IMR-90 (cell line): Measurements from ENCODE around the gene NES. TPM values are rescaled to one million over a fixed set of nuclear protein-coding genes. Genes with fewer than 3 reads are reported as not detected.

Experiments used
- ATAC-seq: fragments of 200-7000 bp; cut with Tn5 transposase; 2 replicates; pipeline ENCODE4 v1.9.1; 2020; ENCODE audit warnings: low read depth, mild to moderate bottlenecking, moderate library complexity
- BruUV-seq: library from RNA; stranded (reverse); fragments of 400-500 nt; replicated peaks from 2 replicates; lab custom pipeline; 2021; lab: Mats Ljungman, UMichigan
- CTCF ChIA-PET: fragments of 300-600 bp; formaldehyde crosslinking; extraction: SDS; loops from one replicate; lab custom pipeline; 2021; ENCODE audit warnings: antibody characterized with exemption; lab: Yijun Ruan, JAX
- POLR2A ChIA-PET: fragments of 300-600 bp; sonication (Branson Sonifier 250); formaldehyde crosslinking; loops from one replicate; lab custom pipeline; 2022; ENCODE audit warnings: antibody characterized with exemption; ENCODE audit not compliant: unreplicated experiment; lab: Charles Lee
- DNase-seq: peaks from one replicate; pipeline ENCODE4 v3.0.0; 2013
- H2AFZ ChIP-seq: replicated peaks from 2 replicates; pipeline ENCODE3; 2013; ENCODE audit warnings: low read length, mild to moderate bottlenecking; ENCODE audit not compliant: poor library complexity
- H2AK5ac ChIP-seq: 2 replicates; pipeline ENCODE4 v1.6.1; 2013; ENCODE audit warnings: low read depth, low read length, inconsistent platforms
- H2AK9ac ChIP-seq: replicated peaks from 2 replicates; pipeline ENCODE3; 2013; ENCODE audit warnings: mild to moderate bottlenecking, low read depth, low read length, moderate library complexity; ENCODE audit not compliant: poor library complexity
- H2BK120ac ChIP-seq: 2 replicates; pipeline ENCODE4 v1.6.1; 2013; ENCODE audit warnings: low read depth, low read length, inconsistent platforms
- H2BK15ac ChIP-seq: 3 replicates; pipeline ENCODE4 v1.6.1; 2013; ENCODE audit warnings: low read depth, low read length, inconsistent platforms
- H2BK20ac ChIP-seq: 2 replicates; pipeline ENCODE4 v1.6.1; 2013; ENCODE audit warnings: low read depth, mild to moderate bottlenecking, inconsistent platforms, low read length, moderate library complexity
- H2BK5ac ChIP-seq: 2 replicates; pipeline ENCODE4 v1.6.1; 2013; ENCODE audit warnings: mild to moderate bottlenecking, low read depth, low read length, inconsistent platforms; ENCODE audit not compliant: poor library complexity, severe bottlenecking
- H3K14ac ChIP-seq: replicated peaks from 2 replicates; pipeline ENCODE4 v1.6.1; 2013; ENCODE audit warnings: low read depth, low read length, inconsistent platforms
- H3K18ac ChIP-seq: 2 replicates; pipeline ENCODE4 v1.6.1; 2013; ENCODE audit warnings: low read depth, low read length, control low read depth
- H3K23ac ChIP-seq: 2 replicates; pipeline ENCODE4 v1.6.1; 2013; ENCODE audit warnings: low read depth, low read length, inconsistent platforms
- H3K27ac ChIP-seq: 2 replicates; pipeline ENCODE4 v1.5.1; 2013; ENCODE audit warnings: mild to moderate bottlenecking, control low read depth, low read length; ENCODE audit not compliant: insufficient read depth
- H3K27me3 ChIP-seq: 2 replicates; pipeline ENCODE4 v1.6.1; 2013; ENCODE audit warnings: low read length; ENCODE audit not compliant: control insufficient read depth, insufficient read depth
- H3K36me3 ChIP-seq: 2 replicates; pipeline ENCODE4 v1.6.1; 2013; ENCODE audit warnings: low read length, mixed read lengths; ENCODE audit not compliant: control insufficient read depth, insufficient read depth
- H3K4ac ChIP-seq: 2 replicates; pipeline ENCODE4 v1.6.1; 2013; ENCODE audit warnings: low read depth, low read length, inconsistent platforms
- H3K4me1 ChIP-seq: 2 replicates; pipeline ENCODE4 v1.6.1; 2013; ENCODE audit warnings: low read length, mixed read lengths; ENCODE audit not compliant: control insufficient read depth, insufficient read depth
- H3K4me2 ChIP-seq: 2 replicates; pipeline ENCODE4 v1.6.1; 2013; ENCODE audit warnings: low read depth, mild to moderate bottlenecking, control low read depth, low read length, moderate library complexity
- H3K4me3 ChIP-seq: 2 replicates; pipeline ENCODE4 v1.5.1; 2013; ENCODE audit warnings: low read depth, mild to moderate bottlenecking, control low read depth, low read length, moderate library complexity; ENCODE audit not compliant: insufficient read depth
- H3K56ac ChIP-seq: 2 replicates; pipeline ENCODE4 v1.6.1; 2013; ENCODE audit warnings: low read length, inconsistent platforms; ENCODE audit not compliant: insufficient read depth; ENCODE audit errors: extremely low read depth
- H3K79me1 ChIP-seq, 2 experiments: 2 replicates each; pipeline ENCODE4 v1.6.1; 2013; ENCODE audit warnings: low read length in 2 of 2, inconsistent platforms in 1 of 2, low read depth in 1 of 2
- H3K9ac ChIP-seq: 2 replicates; pipeline ENCODE4 v1.6.1; 2013; ENCODE audit warnings: low read depth, low read length, control low read depth
- H3K9me1 ChIP-seq: 2 replicates; pipeline ENCODE4 v1.6.1; 2013; ENCODE audit warnings: low read length, inconsistent platforms; ENCODE audit not compliant: insufficient read depth
- H3K9me3 ChIP-seq: 2 replicates; pipeline ENCODE4 v1.6.1; 2013; ENCODE audit warnings: low read length; ENCODE audit not compliant: control insufficient read depth, insufficient read depth
- H4K20me1 ChIP-seq: 2 replicates; pipeline ENCODE4 v1.6.1; 2013; ENCODE audit warnings: low read length, inconsistent platforms; ENCODE audit not compliant: insufficient read depth
- H4K5ac ChIP-seq: 2 replicates; pipeline ENCODE4 v1.6.1; 2013; ENCODE audit warnings: mild to moderate bottlenecking, low read depth, low read length, control low read depth
- H4K8ac ChIP-seq, 2 experiments: 2 replicates each; pipeline ENCODE4 v1.6.1; 2013; ENCODE audit warnings: low read depth in 2 of 2, low read length in 2 of 2, control low read depth in 1 of 2, inconsistent platforms in 1 of 2
- H4K91ac ChIP-seq: 2 replicates; pipeline ENCODE4 v1.6.1; 2013; ENCODE audit warnings: low read depth, low read length, inconsistent platforms; ENCODE audit not compliant: insufficient read depth
- CHD1 ChIP-seq: IDR thresholded peaks from 2 replicates; pipeline ENCODE4 v1.6.1; 2012; ENCODE audit warnings: low read depth, low read length, improper control_type of control experiment
- MAFK ChIP-seq: IDR thresholded peaks from 2 replicates; pipeline ENCODE4 v1.6.1; 2012; ENCODE audit warnings: low read depth, low read length, improper control_type of control experiment
- RAD21 ChIP-seq: IDR thresholded peaks from 2 replicates; pipeline ENCODE4 v1.6.1; 2012; ENCODE audit warnings: low read length, improper control_type of control experiment
- RCOR1 ChIP-seq: IDR thresholded peaks from 2 replicates; pipeline ENCODE4 v1.6.1; 2012; ENCODE audit warnings: mild to moderate bottlenecking, low read length, improper control_type of control experiment; ENCODE audit not compliant: insufficient replicate concordance
- SMC3 ChIP-seq: fragments of 150-350 bp; IDR thresholded peaks from 2 replicates; pipeline ENCODE4 v1.6.1; 2016; ENCODE audit warnings: low read depth, mild to moderate bottlenecking, antibody characterized with exemption, low read length, moderate library complexity
- WGBS, 2 experiments: methylation state at CpG; one replicate each; pipeline versions ENCODE4 v1.1.5 to v1.1.7; 2013; ENCODE audit warnings: missing lambda C conversion rate in 2 of 2; ENCODE audit not compliant: insufficient read length in 1 of 2; ENCODE audit errors: extremely low coverage in 2 of 2; 5-methylcytosine and 5-hydroxymethylcytosine counted together
- dilution Hi-C: fragments of 300-500 bp; cut with HindIII; formaldehyde crosslinking; loops from one replicate; pipeline ENCODE4 v1.14.3; 2018; ENCODE audit warnings: low sequenced_read_pairs; ENCODE audit not compliant: unreplicated experiment
- in situ Hi-C: fragments of 300-500 bp; cut with MboI; formaldehyde crosslinking; loops from 3 replicates; pipeline ENCODE4 v1.14.3; 2019; ENCODE audit warnings: low sequenced_read_pairs, inconsistent platforms, mixed read lengths
- intact Hi-C: fragments of 100-400 bp; cut with micrococcal nuclease; formaldehyde crosslinking; loops from 2 replicates; pipeline ENCODE4 v1.10.0; 2022
- polyA plus RNA-seq, 3 experiments: library from polyadenylated mRNA; depleted of rRNA; stranded (reverse); fragments of >200 nt; gene quantifications; 2 replicates each; pipeline ENCODE4 v1.2.3, GENCODE V29; 2012; ENCODE audit warnings: low replicate concordance in 1 of 3
- total RNA-seq: library from RNA; depleted of rRNA; stranded (reverse); fragments of >200 nt; gene quantifications from 2 replicates; pipeline ENCODE4 v1.2.3, GENCODE V29; 2012
- TF ChIP-seq, protein P1 (sequence below): fragments of 150-350 bp; IDR thresholded peaks from 2 replicates; pipeline ENCODE4 v1.6.1; 2016; ENCODE audit warnings: low read depth, mild to moderate bottlenecking, low read length, moderate library complexity, borderline replicate concordance

Gene NES
- total and polyA plus RNA-seq, 2 of the 4 experiments (the other 2 are of a cell fraction): 25.3 to 40.1 TPM

DNA sequence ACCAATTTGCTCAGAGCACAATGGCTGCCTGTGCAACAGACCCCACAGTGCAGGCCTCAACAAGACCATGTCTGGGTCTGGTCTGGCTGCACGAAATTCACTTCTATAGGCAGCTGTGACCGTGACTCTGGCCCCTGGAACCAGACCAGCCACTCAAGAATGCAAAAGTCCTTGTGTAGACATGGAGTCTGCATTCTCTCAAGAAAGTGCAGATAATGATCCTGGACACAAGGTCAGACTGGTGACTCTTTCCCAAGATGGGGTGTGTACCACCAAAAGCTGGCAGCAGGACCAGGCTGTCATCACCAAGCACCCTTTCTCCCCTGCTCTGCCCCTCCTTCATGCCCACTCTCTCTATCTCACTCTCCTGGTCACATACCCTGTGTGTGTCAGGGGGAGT lies 43.9 kb upstream of the NES start:
- TF ChIP-seq MAFK (no peak), RAD21 (no peak), CHD1 (no peak), RCOR1 (no peak), SMC3 (no peak)
- TF ChIP-seq, protein P1, sequence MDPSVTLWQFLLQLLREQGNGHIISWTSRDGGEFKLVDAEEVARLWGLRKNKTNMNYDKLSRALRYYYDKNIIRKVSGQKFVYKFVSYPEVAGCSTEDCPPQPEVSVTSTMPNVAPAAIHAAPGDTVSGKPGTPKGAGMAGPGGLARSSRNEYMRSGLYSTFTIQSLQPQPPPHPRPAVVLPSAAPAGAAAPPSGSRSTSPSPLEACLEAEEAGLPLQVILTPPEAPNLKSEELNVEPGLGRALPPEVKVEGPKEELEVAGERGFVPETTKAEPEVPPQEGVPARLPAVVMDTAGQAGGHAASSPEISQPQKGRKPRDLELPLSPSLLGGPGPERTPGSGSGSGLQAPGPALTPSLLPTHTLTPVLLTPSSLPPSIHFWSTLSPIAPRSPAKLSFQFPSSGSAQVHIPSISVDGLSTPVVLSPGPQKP: no peak
- POLR2A ChIA-PET: no interaction called here
- no peak overlapping the region for H2AFZ ChIP-seq

More for the DNA sequence above, 43.9 kb upstream of the NES start:
- H4K91ac ChIP-seq: no peak overlapping the region
- H3K23ac ChIP-seq: no peak overlapping the region
- H3K27me3 ChIP-seq: no peaks in the 10 kb centered on the region
- no peak overlapping the region for H2BK15ac ChIP-seq
- H3K9me3 ChIP-seq: no peaks in the 10 kb centered on the region
- no peak overlapping the region for H2BK5ac ChIP-seq
- H3K36me3 ChIP-seq: peaks cover 30% of the 10 kb centered on the region
- dilution Hi-C loops: no loop called here
- H4K20me1 ChIP-seq: peaks cover 29% of the 10 kb centered on the region
- H3K9me1 ChIP-seq: no peaks in the 10 kb centered on the region
- no peak overlapping the region for H3K14ac ChIP-seq
- no peak overlapping the region for H3K56ac ChIP-seq
- no peak overlapping the region for H3K4ac ChIP-seq
- no peak overlapping the region for H3K4me3 ChIP-seq
- no peak overlapping the region for H2AK5ac ChIP-seq
- no peak overlapping the region for H3K4me2 ChIP-seq
- H4K5ac ChIP-seq: no peak overlapping the region
- H2BK20ac ChIP-seq: no peak overlapping the region
- no peak overlapping the region for H2BK120ac ChIP-seq
- intact Hi-C loops: loop anchor here (10.0 kb wide), 2 partner anchors 204 to 216 kb away; partner anchors contain the start of genes LRRC71 and MEF2D
- WGBS, 2 experiments: 72% methylated on average over 2 of the region's 2 CpGs; no CpG with 5 or more reads in 1 of the 2 experiments
- peaks cover 1% of the 10 kb centered on the region; the same call in 1 of the 2 replicates for H3K4me1 ChIP-seq
- BruUV-seq: no TSS peak
- H2AK9ac ChIP-seq: no peak overlapping the region
- ATAC-seq: no peak
- peaks cover 5 to 45% of the 10 kb centered on the region in 2 experiments; a peak in 3 of 4 replicates for H3K79me1 ChIP-seq
- in situ Hi-C loops: loop anchor here (5.0 kb wide), 1 partner anchor 34 kb away; no protein-coding TSS in a partner anchor
- CTCF ChIA-PET: interaction anchor here (2.5 kb wide), 1 partner anchor 32 kb away, joined by 10 read pairs; no protein-coding TSS in a partner anchor
- H3K27ac ChIP-seq: no peak overlapping the region
- H3K9ac ChIP-seq: no peak overlapping the region
- DNase-seq: no peak
- H3K18ac ChIP-seq: no peak overlapping the region
- H4K8ac ChIP-seq: no peak overlapping the region
